Epithelial cell of prostate (primary cell): ENCODE measurements around the gene RBM17.
A peak's percentile ranks its signal among the peaks of the same experiment; 100 is the strongest.
"Not testable (repeated sequence)": the region's sequence is repeated elsewhere in the genome, so short reads cannot be mapped to it uniquely, and the experiment has no call there.

Source experiments
- DNase-seq: peaks from one replicate; pipeline ENCODE4 v3.0.0-alpha.2; 2011; ENCODE audit warnings: low read depth, low spot score
- H3K27ac ChIP-seq: fragments of 450-650 bp; 2 replicates; pipeline ENCODE4 v1.5.1; 2017; ENCODE audit warnings: mild to moderate bottlenecking

Gene RBM17

DNA sequence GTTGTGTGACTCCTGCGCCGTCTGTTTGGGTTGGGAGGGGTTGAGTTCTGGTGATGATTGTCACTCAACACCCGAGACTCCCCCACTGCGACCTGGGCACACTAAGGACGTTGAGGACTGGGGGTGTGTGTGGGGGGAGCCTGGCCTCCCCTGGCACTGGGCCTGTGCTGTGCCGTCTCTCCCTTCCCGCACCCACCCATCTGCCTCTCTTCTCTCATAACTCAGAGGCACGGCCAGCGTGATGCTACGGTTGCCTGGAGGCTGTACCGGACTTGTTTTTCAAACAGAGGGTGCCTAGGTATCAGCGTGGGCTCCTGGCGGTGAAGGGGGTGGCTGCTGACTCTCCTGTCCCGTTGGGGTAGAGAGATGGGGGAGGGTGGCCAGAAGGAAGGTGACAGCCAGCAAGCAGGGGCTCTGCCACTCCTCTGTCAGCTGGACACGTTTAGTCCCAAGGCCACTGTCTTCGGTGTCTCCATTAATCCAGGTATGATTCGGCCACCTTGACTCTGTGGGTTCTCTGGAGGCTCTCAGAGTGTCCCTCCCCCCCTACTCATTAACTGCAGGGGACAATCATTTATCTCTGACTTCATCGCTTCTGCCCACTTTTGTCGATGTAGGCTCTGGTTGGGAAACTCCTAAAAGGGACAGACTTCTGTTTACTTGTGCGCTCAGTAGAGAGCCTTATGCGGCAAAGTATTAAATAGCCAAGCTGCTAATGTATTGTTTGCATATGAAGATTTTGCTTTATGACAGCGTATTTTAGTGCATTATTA lies 57.4 kb downstream of the RBM17 start:
- no peak overlapping the region for H3K27ac ChIP-seq
- DNase-seq, result no peak

- H3K27ac ChIP-seq, result no peak overlapping the region
- no peak for DNase-seq
These were observed 58.1 kb downstream of the RBM17 start for GRCh38 chr10:6146921-6147320.

DNA sequence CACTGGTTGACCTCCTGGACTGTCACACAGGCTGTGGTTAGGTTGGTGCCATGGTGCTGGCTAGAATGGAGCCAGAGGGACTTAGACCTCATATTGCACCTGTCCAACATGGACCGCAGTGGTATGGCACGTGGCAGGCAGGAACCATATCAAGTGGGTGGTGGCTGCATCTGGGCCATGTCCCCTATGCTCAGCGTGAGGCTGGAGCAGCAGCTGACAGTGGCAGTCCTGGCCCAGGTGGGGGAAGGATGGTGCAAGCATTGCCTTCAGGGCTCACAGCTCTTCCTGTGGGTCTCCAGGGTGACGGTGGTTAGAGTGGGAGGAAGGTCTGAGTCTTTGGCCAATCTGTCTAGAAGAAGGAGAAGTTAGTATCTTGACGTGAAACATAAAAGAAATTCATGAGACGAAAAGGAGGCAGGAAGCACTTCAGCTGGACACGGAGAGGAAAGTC lies 59.4 kb downstream of the RBM17 start:
- no peak for DNase-seq
- no peak overlapping the region for H3K27ac ChIP-seq

- no peak overlapping the region for H3K27ac ChIP-seq
These were observed 60.1 kb downstream of the RBM17 start for GRCh38 chr10:6148908-6149307.

DNA sequence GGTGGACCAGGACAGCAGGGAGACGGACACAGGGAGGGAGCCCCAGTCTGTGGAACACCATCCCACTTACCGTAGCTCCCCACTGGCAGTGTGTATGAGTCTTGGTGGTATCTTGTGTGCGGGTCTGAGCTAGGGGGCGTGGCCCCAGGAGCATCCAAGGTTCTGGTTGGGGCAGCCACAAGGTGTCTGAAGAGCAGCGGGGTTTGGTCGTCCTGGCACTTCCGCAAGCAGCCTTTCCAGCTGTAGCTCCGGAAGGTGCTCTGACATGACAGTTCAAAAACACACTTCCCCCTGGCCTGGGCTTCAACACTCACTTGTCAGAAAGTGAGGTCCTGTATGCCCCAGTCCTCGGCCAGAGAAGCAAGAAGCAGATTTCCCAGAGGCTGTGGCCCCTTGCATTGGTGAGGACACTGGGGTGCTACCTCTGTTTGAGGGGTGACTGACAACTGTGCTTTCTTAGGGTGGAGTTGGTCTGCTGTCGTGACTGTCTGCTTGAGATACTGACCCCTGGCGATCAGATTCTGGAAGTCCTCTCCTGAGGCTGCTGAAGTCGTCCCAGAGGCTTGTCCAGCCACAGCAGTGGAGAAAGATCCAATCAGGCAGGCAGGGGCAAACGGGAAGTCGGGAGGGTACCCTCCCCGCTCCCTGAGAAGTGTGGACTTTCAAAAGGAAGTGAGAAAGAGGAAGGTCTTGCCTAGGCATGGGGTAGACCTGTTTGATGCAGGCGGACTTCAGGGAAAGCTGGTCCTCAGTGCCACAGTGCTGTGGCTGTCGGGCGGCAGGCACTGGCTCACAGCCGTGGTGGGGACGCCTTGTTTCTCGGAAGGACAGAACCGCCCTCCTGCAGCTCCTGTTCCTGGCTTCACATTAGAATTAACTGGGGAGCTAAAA lies 62.5 kb downstream of the RBM17 start:
- no peak overlapping the region for H3K27ac ChIP-seq
- no peak for DNase-seq

More at GRCh38 chr10:6148908-6149307, 60.1 kb downstream of the RBM17 start:
- DNase-seq, result no peak

- no peak for DNase-seq
- H3K27ac ChIP-seq, result no peak overlapping the region
These were observed 65.0 kb downstream of the RBM17 start for GRCh38 chr10:6153845-6154244.

GRCh38 chr10:6154566-6154965 lies 65.7 kb downstream of the RBM17 start:
- DNase-seq, result no peak
- no peak overlapping the region for H3K27ac ChIP-seq

DNA sequence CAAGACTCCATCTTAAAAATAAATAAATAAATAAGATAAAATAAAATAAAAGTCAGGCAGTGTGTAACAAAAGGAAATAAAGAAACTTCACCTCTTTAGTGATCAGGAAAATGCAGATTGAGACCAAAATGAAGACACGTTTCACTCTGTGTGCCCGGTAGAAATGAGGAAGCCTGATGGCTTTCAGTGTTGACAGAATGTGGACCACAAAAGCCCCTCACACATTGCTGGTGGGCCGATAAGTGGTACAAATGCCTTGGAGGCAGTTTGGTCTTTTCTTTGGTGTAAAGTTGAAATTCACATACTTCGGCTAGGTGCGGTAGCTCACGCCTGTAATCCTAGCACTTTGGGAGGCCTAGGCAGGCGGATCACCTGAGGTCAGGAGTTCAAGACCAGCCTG lies 69.4 kb downstream of the RBM17 start:
- DNase-seq, result no peak
- no peak overlapping the region for H3K27ac ChIP-seq

GRCh38 chr10:6161921-6162320 lies 73.1 kb downstream of the RBM17 start:
- no peak overlapping the region for H3K27ac ChIP-seq
- DNase-seq, result no peak

- DNase-seq, result no peak
- H3K27ac ChIP-seq, result no peak overlapping the region
These were observed 73.9 kb downstream of the RBM17 start for GRCh38 chr10:6162589-6163356.

GRCh38 chr10:6163364-6164270 lies 74.8 kb downstream of the RBM17 start:
- peak overlapping the region; percentile 53 for H3K27ac ChIP-seq
- DNase-seq, result no peak

- peak overlapping the region; percentile 53 for H3K27ac ChIP-seq
- DNase-seq, result no peak
These were observed 75.6 kb downstream of the RBM17 start for GRCh38 chr10:6164271-6165095.

DNA sequence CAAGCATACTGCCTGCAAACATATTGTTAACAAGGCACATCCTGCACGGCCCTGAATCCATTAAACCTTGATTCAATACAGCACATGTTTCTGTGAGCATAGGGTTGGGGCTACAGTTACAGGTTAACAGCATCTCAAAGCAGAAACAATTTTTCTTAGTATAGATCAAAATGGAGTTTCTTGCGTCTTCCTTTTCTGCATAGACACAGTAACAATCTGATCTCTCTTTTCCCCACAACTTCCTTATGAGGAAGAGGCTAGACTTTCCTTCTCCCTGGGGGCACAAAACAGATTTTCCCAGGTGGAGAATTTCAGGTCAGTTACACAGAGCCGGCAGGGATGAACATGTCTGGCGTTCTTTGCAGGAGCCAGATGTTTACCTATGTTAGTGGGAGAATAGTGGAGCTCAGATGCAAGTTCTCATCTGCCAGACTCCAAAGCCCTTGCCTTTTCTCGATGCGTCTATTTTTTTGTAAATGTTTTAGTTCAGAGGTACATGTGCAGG lies 76.4 kb downstream of the RBM17 start:
- no peak for DNase-seq
- H3K27ac ChIP-seq, result no peak overlapping the region

DNA sequence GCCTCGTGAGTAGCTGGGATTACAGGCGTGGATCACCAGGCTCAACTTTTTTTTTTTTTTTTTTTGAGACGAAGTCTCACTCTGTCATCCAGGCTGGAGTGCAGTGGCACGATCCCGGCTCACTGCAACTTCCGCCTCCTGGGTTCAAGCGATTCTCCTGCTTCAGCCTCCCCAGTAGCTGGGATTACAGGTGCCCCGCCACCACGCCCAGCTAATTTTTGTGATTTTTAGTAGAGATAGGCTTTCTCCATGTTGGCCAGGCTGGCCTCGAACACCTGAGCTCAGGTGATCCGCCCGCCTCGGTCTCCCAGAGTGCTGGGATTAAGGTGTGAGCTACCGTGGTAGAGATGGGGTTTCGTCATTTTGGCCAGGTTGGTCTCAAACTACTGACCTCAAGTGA lies 77.1 kb downstream of the RBM17 start:
- DNase-seq, H3K27ac ChIP-seq: not testable (repeated sequence)
